T47D (cell line): ENCODE data around the gene TTL.
A peak's percentile ranks its signal among the peaks of the same experiment; 100 is the strongest.

Experiments
- DNase-seq, 2 experiments: peaks; one replicate each; pipeline versions ENCODE4 v3.0.0 to v3.0.0-alpha.2; 2011 to 2012; ENCODE audit warnings: low read depth in 1 of 2, low spot score in 1 of 2
- JUND ChIP-seq: IDR thresholded peaks from 2 replicates; pipeline ENCODE4 v1.6.1; 2012; ENCODE audit warnings: low read depth
- in situ Hi-C: cut with HindIII; loops from 2 replicates; pipeline ENCODE4 v1.10.0; 2016; ENCODE audit warnings: low sequenced_read_pairs, low pct_unique_long_range_greater_than_20kb

Gene TTL

DNA sequence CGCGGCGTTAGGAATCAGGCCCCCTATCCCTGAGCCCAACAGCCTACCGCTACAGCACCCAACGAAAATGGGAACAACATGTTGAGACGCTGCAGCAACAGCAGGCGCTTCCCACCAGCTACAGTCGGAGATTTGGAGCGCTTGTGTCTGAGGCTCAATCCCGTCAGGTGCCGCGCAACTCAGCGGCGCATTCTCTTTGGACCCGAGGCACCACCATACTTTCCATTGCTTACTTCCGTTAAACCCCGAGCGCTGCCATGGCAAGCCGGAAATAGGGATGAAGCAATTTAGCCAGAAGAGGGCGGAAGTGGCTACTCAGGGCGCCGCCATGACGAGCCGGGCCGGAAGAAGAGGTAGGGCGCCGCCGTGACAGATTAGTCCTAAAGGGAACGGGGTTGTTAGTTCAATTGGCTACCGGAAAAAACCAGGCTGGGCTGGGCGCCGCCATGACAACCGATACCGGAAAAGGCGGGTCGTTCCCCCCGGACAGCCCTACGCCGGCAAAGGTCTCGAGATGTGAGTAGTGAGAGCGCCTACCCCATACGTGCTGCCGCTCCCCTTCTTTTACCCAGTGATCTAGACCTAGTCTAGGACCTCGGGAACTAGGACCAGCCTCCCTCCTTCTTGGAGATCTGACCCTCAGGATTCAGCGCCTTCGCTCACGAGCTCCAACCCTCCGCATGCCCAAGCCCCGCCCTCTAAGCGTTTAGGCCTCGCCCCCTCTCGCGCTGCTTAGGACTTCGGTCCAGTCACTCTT, 102.4 kb downstream of the TTL start, which contains the start of gene CHCHD5:
Gene CHCHD5 (plus strand): TSS at position 476 of the 757 bp plus-strand sequence. CDS start 39 bp downstream, at position 515.
- in situ Hi-C loops: no loop called here
- peak; percentile 44 to 91 for DNase-seq
- no peak for TF ChIP-seq JUND

DNA sequence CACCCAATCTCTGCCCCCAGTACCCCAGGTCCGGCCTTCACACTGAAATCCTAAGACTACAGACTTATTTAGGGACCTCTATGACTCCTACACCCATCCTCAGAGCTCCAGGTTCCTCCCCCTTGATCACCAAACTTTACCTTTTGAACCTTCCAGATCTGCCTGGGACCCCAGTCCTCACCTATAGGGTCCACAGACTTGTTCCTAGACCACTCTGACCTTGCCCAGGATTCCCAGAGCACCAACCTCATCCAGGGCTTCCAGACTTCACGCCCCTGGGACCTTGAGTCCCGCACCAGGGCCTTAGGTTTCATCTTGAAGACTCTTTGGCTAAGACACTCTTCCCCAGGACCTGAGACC, 102.9 kb downstream of the TTL start:
- DNase-seq: no peak
- in situ Hi-C loops: no loop called here
- TF ChIP-seq JUND: no peak

DNA sequence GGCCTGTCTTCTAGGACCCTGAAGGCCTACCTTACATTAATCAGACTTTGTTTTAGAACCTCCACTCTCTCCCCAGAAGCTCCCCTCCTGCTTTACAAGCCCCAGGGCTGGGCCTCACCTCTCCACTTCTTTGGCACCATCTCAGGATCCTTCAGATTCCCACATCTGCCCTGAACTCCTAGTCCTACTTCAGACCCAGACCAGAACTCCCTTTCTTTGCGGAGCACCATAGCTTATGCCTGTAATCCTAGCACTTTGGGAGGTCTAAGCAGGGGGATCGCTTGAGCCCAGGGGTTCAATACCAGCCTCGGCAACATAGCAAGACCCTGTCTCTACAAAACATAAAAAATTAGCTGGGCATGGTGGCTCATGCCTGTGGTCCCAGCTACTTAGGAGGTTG, 103.4 kb downstream of the TTL start:
- in situ Hi-C loops: no loop called here
- DNase-seq: no peak
- TF ChIP-seq JUND: no peak

DNA sequence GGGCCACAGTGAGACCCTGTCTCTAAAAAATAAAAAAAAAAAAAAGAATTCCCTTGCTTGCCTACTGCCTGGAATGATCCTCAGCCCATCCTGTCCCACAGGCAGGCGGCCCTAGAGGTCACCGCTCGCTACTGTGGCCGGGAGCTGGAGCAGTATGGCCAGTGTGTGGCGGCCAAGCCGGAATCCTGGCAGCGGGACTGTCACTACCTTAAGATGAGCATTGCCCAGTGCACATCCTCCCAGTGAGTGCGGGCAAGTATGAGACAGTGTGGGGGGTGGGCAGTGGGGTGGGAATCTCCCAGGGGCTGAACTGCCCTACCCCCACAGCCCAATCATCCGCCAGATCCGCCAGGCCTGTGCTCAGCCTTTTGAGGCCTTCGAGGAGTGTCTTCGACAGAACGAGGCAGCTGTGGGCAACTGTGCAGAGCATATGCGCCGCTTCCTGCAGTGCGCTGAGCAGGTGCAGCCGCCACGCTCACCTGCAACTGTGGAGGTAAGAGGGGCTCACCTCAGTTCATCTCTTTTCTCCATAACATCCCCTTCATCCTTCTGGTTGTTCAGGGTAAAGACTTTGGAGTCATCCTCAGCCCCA, 104.0 kb downstream of the TTL start:
- no peak for DNase-seq
- TF ChIP-seq JUND: no peak
- in situ Hi-C loops: no loop called here

DNA sequence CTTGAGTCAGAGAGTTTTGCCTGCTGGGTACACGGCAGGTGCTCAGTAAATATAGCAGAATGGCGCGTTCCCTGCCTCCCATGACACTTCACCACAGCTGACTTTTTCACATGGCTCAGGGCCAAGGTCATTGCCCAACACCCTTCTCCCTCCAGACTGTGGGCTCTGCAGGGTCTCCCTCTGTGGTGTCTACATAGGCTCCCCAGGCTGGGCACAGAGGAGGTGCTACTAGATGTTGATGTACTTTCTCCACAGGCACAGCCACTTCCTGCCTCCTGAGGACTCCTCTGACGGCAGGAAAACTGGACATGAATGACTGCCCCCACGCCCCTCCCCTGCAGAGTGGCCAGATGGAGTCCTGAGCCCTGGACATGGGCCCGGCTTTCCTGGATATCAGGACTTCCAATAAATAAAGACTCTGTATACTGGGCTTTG, 106.7 kb downstream of the TTL start:
- DNase-seq: peak in 1 of 2 experiments; percentile 57
- in situ Hi-C loops: no loop called here

More for the DNA sequence above, 106.7 kb downstream of the TTL start:
- TF ChIP-seq JUND: no peak
